ENCODE measurements around the gene R3HDM4. TPM values are rescaled to one million over a fixed set of nuclear protein-coding genes. Genes with fewer than 3 reads are reported as not detected.

The R3HDM4 gene
- total and polyA plus RNA-seq, 9 of the 15 experiments (the other 6 are each of a cell fraction or from before 2014, with no cell fraction given): 3.2 to 154 (median 59.0) TPM

- ChIA-PET CTCF (ENCODE audit: low intra/inter-chr PET ratio) (interaction anchor here (0.6 kb wide), 1 partner anchor 488 kb away, joined by 3 read pairs; the partner anchor contains the start of gene APC2), POLR2A (interaction anchor here (0.6 to 1.9 kb wide), 11 partner anchors 8 to 78 kb away, joined by 3 to 8 read pairs (median 4); no protein-coding TSS in a partner anchor)
- Histone ChIP-seq H3K9me3 (replicated peaks; ENCODE audit: control insufficient read depth, insufficient read depth, low read depth, low read length) (peaks cover 12% of the 10 kb centered on the region), H4K20me1 (replicated peaks; ENCODE audit: control insufficient read depth, insufficient read depth, low read length) (no peaks in the 10 kb centered on the region), H3K4me2 (ENCODE audit: insufficient read depth, low read length) (peak overlapping the region; percentile 21; the same call in 1 of the 2 replicates), H3K9ac (ENCODE audit: insufficient read depth in 1 of 2, low read depth in 2 of 2, low read length in 2 of 2) (no peak overlapping the region), H3K9me1 (ENCODE audit: control insufficient read depth, insufficient read depth, low read length) (no peaks in the 10 kb centered on the region), H3K4me1 (replicated peaks in 1 of 2; ENCODE audit: control insufficient read depth in 2 of 2, insufficient read depth in 2 of 2, low read length in 2 of 2) (peaks cover 38 to 74% of the 10 kb centered on the region in 2 experiments), H3K4me3 (no peak overlapping the region), H2AFZ (ENCODE audit: low read depth, low read length) (no peak overlapping the region), H3K36me3 (ENCODE audit: control insufficient read depth, insufficient read depth, low read length) (peaks cover 69% of the 10 kb centered on the region; the same call in 2 of the 3 replicates), H3K79me2 (ENCODE audit: control insufficient read depth, insufficient read depth, low read length) (peaks cover 47% of the 10 kb centered on the region), H3K27ac (ENCODE audit: extremely low read depth, low read depth, low read length) (peak overlapping the region; percentile 65), H3K27me3 (ENCODE audit: control insufficient read depth in 2 of 2, insufficient read depth in 2 of 2, low read length in 2 of 2) (no peaks in the 10 kb centered on the region)
- peak; percentile 95 for FAIRE-seq
- DNase-seq (ENCODE audit: extremely low read depth in 1 of 4, low spot score in 3 of 4): peak; percentile 87 to 97 (median 92)
- no TSS peak for BruUV-seq (replicated peaks)
- peak; percentile 87 for ATAC-seq
- intact Hi-C loops (cut with micrococcal nuclease) (no loop called here), in situ Hi-C loops (cut with MboI) (no loop called here)
- WGBS (ENCODE audit: insufficient coverage, low coverage, missing lambda C conversion rate): 20% methylated on average over 9 of the region's 14 CpGs
- TF ChIP-seq ZNF280B (CRISPR knock-in tag; IDR thresholded peaks at IDR 0.05) (no peak), ARID1B (IDR thresholded peaks at IDR 0.05) (peak; percentile 83), EGR1 (conservative IDR thresholded peaks at IDR 0.05) (peak; percentile 78), SMARCA4 (IDR thresholded peaks at IDR 0.05) (peak; percentile 76), FOXA1 (IDR thresholded peaks at IDR 0.05; ENCODE audit: borderline replicate concordance) (peak; percentile 74; the same call in 1 of the 2 replicates), NR1H2 (CRISPR knock-in tag; IDR thresholded peaks at IDR 0.05) (no peak), ZNF384 (IDR thresholded peaks at IDR 0.05; ENCODE audit: low read depth, low read length) (peak; percentile 98), MXI1 (IDR thresholded peaks at IDR 0.05; ENCODE audit: low read depth, low read length) (no peak), KLF6 (CRISPR knock-in tag; IDR thresholded peaks at IDR 0.05; ENCODE audit: borderline replicate concordance) (peak; percentile 41; the same call in 1 of the 2 replicates), FOXK2 (conservative IDR thresholded peaks at IDR 0.05 in 1 of 2, IDR thresholded peaks at IDR 0.05 in 1 of 2; ENCODE audit: low read depth in 2 of 2) (peak; percentile 93 to 95), ZNF655 (CRISPR knock-in tag; IDR thresholded peaks at IDR 0.05) (no peak), RAD51 (IDR thresholded peaks at IDR 0.05; ENCODE audit: borderline replicate concordance, low read depth) (peak; percentile 66), MNT (conservative IDR thresholded peaks at IDR 0.05) (peak; percentile 67 to 78), SUPT5H (IDR thresholded peaks at IDR 0.05) (no peak), EP400 (IDR thresholded peaks at IDR 0.05) (0 out of 2 replicates have a peak, but pooled peaks have one; percentile 31), SIN3A (IDR thresholded peaks at IDR 0.05; ENCODE audit: borderline replicate concordance in 2 of 2, control insufficient read depth in 1 of 2, low read depth in 2 of 2, low read length in 2 of 2) (0 out of 4 replicates have a peak, but pooled peaks of 1 of the 2 experiments have one; percentile 34), LEF1 (IDR thresholded peaks at IDR 0.05) (peak; percentile 45; the same call in 1 of the 2 replicates), ZNF263 (CRISPR knock-in tag; IDR thresholded peaks at IDR 0.05; ENCODE audit: borderline replicate concordance) (peak; percentile 42; the same call in 1 of the 2 replicates)
Observed at GRCh38 chr19:961866-962620, 49.0 kb upstream of the R3HDM4 start.

Measured in K562 (cell line).